ENCODE data around the gene ROS1.

DNA sequence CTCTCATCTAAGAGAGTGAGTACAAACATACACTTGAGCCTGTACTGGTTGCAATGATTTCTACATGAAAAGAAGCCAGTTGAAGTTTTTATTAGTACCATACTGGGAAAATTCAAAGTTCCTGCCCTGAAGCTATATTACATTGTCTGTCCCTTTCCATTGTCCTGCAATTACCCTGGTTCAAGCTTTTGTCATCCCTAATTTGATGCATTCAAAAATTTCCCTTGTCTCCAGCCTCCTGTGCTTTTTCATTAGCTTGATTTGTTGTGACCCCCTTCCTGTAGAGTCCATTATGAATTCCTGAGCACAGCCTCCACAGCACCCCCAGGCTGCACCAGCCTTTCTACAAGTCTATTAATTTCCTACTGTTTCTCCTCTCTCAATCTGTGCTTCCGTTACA, 114.0 kb downstream of the ROS1 start:
- TF ChIP-seq, protein P1, sequence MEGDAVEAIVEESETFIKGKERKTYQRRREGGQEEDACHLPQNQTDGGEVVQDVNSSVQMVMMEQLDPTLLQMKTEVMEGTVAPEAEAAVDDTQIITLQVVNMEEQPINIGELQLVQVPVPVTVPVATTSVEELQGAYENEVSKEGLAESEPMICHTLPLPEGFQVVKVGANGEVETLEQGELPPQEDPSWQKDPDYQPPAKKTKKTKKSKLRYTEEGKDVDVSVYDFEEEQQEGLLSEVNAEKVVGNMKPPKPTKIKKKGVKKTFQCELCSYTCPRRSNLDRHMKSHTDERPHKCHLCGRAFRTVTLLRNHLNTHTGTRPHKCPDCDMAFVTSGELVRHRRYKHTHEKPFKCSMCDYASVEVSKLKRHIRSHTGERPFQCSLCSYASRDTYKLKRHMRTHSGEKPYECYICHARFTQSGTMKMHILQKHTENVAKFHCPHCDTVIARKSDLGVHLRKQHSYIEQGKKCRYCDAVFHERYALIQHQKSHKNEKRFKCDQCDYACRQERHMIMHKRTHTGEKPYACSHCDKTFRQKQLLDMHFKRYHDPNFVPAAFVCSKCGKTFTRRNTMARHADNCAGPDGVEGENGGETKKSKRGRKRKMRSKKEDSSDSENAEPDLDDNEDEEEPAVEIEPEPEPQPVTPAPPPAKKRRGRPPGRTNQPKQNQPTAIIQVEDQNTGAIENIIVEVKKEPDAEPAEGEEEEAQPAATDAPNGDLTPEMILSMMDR (IDR thresholded peaks at IDR 0.05) = no peak
- no peak for TF ChIP-seq POLR2A (IDR thresholded peaks at IDR 0.05)
